Stimulated activated CD4-positive, alpha-beta T cell treated with anti-CD3 and anti-CD28 coated beads, Interleukin-1b, Interleukin-23, amount 100 ng/mL, for 1 hour (primary cell): Measurements from ENCODE around the gene RGPD5.
"Not testable (repeated sequence)": the region's sequence is repeated elsewhere in the genome, so short reads cannot be mapped to it uniquely, and the experiment has no call there.

Source experiments
- DNase-seq, 2 donors: peaks; one replicate each; pipeline ENCODE4 v3.0.0-alpha.2; 2020; ENCODE audit warnings: low read depth in 2 of 2

Gene RGPD5

DNA sequence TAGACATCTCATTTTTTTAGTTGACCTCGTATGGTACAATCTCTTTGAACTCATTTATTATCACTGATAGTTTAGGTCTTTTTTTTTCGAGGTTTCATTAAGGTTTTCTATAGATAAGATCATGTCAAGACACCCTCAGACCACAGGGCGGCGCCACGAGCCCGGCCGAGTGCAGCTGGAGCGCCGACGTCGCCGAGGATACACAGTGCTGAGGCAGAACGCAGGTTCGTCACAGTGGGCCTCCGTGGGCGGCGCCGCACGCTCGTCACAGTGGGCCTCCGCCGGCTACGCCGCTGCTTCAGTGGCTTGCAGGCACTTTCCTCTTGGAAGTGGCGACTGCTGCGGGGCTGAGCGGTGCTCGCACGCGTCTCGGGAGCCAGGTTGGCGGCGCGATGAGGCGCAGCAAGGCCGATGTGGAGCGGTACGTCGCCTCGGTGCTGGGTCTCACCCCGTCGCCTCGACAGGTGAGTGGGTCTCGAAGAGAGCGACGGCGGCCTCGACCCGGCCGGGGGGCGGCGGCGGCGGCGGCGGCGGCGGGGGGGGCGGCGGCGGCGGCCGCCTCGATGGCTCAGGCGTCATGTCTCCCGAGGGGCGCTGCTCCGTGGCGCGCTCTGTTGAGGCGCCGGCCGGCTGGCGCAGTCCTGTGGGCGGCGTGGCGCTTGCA lies at the start of gene RGPD5:
TSS of gene RGPD5 (plus strand) at position 232 of the 664 bp plus-strand sequence. CDS start at position 393, 161 bp downstream.
- not testable (repeated sequence) for DNase-seq

DNA sequence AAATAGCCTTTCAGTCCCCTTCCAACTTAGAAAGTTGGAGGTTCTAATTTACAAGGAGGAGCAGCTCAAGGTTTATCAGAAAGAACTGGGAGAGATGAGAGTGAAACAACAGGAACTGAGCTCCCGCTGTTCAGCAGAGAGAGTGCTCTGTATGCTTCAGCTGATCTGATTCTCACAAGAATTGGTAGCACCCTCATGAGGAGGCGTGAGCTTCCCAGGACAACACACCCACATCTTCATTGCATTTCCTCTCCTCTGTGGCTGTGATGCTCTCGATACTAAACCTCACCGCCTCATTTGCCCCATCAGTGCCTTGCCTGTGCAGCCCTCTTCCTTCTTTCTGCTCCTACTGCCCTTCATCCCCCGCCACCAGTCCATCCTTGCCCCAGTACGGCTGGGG lies 42.5 kb upstream of the RGPD5 start:
- DNase-seq: not testable (repeated sequence)

DNA sequence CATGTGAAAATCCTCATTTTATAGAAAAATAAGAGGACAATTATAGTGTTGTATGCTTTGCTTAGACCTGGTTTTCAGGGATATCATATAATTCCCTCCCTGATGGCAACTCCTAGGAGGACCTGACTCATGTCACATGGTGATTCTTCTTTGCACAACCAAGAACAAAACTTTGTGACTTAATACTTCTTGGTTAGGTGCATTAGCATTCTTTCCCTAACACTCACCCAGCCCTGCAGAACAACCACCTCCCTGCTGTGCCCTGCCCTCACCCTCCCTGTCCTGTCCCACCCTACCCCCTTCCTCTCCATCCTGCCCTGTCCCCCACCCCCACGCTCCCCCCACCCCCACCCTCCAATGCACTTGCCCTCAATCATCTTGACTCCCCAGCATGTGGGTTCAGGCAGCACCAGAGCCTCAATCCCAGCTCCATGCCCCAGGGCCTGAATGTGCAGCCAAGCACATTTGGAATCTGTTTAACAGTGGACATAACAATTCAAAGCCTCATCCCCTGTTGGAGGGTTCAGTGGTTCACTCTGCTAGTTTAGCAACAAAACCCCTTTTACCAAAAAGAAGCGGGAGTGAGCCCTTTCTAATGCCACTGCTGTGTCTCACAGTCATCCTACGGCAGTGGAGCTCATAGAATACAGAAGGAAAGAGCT lies 36.8 kb upstream of the RGPD5 start:
- not testable (repeated sequence) for DNase-seq

DNA sequence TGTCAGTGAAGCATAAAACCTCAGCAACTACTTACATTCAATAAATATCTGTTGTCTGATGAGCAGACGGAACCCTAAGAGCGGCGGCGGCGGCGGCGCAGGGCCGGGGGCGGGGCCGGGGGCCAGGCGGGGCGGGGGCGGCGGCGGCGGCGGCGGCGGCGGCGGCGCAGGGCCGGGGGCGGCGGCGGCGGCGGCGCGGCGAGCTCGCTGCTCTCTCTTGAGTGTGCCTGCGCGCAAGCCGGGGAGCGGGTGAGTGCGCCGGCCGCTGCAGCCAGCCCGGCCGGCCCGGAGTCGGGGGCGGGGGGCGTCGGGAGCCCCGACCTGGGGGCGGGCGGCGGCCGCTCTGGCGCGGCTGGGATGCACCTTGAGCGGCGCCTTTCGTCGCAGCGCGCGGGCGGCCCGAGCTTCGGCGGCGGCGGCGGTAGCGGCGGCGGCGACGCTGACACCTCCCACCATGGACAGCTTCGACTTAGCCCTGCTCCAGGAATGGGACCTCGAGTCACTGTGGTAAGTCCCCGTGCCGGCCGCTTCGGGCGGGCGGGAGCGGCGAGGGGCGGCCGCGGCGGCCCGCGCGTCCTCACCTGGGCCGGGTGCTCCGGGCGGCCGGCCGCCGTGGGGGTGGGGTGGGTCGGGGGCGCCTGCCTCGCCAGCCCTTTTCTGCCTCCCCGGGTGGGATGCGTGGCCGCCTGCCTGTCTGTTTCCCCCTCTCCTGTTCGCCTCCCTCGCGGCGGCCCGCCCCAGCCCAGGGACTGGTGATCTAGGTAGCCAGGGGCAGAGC lies 33.7 kb upstream of the RGPD5 start:
- not testable (repeated sequence) for DNase-seq

DNA sequence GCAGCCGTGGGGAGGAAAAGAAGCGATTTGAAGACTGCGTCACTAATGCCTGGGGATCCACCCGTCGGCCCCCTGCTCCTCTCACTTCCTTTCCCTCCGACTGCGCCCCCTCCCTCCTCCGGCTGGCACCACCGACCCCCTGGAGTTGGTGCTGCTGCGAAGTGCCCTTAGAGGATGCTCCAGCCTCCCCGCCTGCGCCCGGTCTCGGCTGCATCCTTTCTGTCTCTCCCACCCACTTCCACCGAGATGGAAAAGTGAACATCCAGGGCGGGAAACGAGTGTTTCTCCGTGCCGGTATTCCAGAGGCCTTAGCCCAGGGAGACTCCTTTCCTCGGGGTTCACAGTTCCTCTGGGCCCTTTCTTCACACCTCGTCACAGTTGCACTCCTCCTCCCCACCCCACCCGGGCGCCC lies 33.1 kb upstream of the RGPD5 start:
- DNase-seq: not testable (repeated sequence)

DNA sequence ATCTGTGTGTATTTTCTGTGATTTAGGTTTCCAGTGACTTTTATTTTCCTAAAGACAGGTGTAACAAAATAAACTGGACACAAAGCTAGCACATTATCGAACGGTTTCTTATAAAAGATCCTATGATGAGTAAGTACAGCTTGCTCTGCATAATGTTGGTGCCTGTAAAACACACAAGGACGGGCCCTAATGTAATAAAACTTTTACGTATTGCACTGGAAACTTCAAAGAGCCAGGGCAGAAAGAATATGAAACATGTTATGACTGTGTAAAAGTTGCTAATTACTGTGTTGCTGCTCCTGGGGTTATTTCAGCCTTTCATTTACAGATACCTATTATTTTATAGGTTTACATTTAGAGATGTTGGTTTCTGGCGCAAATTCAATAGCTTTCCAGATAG lies 32.1 kb upstream of the RGPD5 start:
- DNase-seq: not testable (repeated sequence)

DNA sequence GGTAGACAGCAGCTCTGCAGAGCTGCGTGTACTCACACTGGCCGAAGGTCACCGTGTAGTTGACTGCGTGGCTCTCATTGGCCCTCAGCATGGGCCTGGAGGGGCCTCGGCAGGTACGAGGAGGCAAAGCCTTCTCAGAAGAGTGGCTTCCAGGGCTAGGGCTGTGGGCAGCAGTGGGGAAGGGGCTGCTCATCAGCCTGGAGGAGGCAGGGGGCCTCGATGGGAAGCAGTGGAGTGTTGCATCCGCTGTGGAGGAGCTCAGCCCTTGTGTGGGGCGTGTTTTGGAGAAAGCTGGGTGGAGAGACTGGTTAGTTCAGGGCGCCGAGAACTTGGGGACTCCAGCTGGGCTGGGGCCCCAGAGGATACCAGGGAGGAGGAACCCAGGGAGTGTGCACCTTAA lies 28.0 kb upstream of the RGPD5 start:
- DNase-seq: not testable (repeated sequence)

DNA sequence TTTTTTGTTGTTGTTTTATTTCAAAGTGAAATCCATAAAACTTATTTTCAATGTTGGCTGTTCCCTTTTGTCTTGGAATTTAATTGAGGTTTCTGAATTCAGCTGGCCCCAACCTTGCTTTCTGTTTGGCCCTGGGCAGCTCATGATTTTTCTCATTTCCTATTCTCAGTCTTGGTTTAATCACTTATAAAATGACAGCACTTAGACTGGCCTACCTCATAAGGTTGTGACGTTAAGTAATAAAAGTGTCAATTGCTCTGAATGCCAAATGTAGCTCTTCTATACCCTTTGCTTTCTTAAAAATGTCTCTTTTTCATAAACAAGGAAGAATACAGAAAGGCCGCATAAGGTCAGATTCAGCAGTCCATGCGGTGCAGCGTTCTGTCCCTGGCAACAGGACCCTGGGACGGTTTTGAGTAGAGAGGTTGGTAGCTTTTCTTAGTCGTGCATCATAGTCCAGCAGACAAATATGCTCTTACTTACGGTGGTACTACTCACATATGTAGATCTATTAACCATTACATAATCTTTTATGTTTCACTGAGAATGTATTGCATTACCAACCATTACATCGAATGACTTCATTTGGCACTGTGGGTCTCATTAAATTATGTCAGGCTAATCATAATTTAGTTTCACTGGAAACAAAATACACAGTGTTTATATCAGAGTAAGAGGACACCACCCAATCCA lies 27.1 kb upstream of the RGPD5 start:
- DNase-seq: not testable (repeated sequence)

DNA sequence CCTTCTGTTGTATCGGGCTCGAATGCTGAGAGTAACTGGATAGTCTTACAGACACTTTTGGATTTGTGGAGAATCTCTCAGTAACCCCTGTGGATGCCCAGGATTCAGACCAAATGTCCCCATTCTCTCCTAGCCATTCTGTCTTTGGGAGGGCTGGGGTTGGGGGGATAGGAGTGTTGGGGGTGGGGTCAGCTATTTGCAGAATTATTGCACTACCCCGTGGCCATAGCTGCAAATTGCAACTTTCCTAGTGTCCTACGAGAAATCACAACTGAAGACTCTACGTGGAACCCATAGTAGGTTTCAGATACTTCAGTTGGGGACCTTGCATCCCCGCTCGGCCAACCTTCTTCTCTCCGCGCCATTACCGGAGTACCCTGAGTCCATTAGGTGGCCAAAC lies 25.2 kb upstream of the RGPD5 start:
- not testable (repeated sequence) for DNase-seq

DNA sequence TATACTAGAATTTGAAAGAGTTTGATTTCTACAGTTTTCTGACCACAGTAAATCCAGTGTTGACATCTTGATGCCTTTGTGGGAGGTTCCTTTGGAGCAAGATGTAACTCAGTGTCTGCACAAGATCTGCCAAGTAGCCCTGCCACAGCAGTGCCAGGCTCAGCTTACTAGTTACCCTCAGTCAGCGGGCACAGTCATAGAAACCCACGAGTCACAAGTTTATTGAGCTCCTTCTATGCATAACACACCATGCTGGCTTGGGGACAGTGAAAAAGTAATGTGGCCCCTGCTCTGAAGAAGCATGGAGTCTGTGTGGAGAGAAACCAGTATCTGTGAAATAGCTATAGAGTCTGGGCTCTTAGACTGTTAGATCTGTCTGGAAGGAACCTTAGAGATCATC lies 15.0 kb upstream of the RGPD5 start:
- not testable (repeated sequence) for DNase-seq

DNA sequence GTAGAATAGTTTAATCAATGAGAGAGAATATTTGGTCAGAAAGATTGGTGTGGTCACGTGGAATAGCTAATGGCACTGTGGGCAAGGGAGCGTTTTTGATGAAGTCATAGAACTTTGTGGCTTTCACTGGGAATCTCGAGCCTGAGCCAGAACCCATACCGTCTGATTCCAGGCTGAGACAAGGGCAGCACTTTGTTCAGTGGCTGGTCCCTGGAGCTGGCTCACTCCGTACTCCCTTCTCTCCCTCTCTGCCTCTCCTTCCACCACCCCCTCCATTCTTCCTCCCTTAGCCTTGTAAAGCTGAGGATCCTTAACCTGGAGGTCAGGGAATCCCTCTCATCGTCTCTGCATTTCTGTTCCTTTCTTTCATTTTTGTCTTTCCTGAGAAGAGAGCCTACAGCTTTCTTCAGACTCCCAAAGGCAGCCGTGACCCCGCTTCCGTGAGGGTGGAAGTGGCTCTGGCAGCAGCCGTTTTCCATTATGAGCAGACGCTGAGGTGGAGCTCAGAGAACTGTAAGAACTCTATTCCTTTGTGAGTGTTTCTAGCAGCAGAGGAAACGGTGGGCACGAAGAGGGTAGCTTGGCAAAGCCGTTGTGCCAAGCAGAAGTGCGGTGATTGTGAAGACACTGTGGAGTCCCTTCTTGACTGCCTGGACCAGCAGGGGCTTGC lies 12.8 kb upstream of the RGPD5 start:
- DNase-seq: not testable (repeated sequence)

DNA sequence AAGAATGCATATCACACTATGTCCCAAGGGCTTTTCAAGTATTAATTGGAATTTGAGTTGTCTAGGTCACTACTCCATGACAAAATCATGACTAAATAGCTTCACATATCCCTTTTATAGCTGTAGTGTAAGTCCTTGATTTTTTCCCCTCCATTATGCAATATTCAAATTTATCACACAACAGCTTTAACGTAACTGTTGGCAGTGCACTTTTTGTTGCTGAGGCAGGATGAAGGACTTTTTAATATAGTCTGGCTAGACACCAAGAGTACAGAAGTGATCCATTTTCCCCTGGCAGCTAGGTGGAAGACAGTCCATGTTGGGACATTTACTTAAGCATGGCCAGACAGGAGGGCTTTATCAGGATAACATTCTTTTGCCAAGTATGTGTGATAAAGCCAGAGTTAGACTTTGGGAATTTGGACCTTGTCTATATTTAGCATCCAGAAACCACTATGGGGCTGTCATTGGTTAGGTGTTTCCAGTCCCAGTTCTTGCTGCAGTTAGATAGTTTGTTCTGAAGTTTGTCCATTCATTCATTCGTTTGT lies 11.6 kb upstream of the RGPD5 start:
- not testable (repeated sequence) for DNase-seq

DNA sequence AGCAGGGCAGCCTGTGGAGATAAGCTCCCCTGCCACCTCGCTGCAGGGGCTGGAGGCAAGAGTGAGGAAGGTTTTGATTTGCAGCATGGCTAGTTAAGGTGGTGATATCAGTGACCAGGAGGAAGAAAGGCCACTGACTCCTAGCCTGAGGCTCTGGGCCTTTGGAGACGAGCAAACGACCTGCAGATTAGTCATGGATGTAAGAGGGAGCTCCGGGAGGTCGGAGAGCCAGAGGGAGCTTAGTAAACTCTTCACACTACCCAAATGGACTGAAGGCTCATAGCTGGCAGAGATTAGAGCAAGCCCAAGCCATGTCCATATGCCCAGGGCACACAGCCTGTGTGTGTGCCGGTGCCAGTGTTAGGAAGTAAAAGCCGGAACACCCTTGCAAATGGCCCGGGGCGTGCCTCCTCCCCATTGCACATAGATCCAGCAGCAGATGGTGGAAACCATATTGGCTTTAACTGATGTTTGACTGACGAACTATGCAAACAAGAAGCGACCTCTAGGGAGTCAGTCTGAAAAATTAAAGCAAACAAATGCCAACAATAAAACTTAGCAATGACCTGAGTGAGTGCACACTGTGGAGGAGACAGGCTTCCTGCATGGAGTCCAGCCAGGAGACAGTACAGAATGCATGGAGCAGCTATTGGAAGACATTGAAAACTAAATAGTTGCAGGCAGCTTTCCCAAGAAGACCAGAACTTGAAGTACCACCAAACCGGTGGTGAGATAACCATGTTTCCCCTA lies 2.4 kb upstream of the RGPD5 start:
- not testable (repeated sequence) for DNase-seq

DNA sequence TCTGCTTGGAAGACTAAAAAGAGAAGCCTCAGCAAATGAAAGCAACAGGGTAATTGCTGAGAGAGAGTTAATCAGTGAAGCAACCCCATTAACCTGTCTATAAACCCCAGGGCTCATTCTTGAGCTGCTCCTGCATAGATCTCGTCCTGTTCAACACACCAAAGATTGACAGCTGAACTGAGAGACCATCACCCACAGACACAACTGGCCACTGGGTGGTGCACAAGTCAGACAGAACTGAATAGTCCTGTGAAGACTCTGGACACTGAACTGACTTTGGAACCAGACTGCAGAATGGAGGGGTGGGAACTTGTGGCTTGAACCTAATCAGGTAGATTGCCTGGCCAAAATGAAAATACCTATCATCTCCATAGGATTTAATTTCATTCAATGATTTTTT lies 1.4 kb upstream of the RGPD5 start:
- DNase-seq: not testable (repeated sequence)

DNA sequence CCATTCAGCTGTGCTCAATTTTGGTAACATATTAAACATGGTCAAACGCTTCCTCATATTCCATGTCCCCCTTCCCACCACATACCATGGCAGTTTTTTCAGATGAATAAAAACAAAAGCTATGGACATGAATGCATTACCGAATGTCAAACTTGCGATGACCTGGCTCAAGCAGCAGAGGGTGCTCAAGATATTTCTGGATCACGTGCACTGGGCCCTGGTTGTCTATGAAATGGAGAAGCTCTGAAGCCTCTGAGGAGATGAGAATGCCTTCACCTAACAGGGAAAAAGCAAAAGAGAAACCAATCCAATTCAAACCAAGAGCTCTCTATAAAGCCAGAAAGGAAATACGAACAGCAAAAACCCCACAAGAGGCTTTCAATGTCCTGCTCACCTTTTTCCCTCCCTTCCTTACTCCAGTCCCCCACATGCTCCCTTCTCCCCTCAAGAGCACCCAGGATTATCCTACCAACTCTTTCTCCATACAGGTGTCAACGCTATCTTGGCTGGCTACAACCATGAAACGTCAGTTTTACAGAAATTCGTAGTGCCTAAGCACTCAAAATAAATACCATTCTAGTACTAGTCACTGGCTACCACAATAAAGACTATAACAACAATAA lies 77.1 kb downstream of the RGPD5 start:
- DNase-seq: not testable (repeated sequence)

DNA sequence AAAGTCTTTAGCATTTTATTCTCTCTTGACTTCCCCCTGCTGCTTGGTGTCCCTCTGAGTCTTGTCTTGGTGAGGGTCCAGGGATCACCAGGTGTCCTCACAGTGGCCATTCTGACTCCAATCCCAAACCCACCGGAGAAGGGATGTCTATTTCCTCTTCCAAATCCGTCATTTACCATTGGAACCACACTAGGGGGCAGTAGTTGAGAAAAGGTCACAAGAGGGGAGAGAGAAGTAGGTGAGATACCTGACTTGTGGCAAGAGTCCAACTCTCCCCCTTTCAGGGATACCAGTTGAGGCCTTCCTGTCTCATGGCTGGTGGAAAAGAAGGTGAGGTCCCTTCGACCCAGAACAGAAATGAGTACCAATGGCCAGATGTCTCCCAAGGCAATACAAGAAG lies 82.5 kb downstream of the RGPD5 start:
- not testable (repeated sequence) for DNase-seq

DNA sequence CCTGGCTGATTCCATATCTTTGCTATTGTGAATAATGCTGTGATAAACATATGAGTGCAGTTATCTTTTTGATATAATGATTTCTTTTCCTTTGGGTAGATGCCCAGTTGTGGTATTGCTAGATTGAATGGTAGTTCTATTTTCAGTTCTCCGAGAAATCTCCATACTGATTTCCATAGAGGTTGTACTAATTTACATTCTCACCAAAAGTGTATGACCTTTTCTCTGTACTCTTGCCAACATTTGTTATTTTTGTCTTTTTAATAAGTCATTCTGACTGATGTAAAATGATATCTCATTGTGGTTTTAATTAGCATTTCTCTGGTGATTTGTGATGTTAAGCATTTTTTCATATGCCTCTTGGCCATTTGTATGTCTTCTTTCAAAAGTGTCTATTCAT lies 88.0 kb downstream of the RGPD5 start:
- DNase-seq: not testable (repeated sequence)

DNA sequence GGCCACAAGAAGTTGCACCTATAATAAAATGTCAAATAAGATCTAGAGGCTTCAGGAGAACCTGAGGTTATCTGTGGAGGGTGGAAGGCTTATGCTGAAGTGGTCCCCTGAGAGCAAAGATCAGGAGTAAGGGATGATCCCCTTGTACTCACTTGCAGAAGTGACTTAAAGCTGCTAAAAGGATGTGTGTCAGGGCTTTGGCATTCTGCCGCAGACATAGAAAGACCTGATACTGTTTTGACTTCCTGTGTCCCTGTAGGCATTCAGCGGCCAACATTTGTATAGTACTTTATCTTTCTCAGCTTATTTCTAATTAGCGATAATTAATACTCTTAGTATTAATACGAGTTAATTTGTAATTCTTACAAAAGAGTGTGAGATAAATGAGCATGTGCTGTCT lies 94.3 kb downstream of the RGPD5 start:
- not testable (repeated sequence) for DNase-seq

DNA sequence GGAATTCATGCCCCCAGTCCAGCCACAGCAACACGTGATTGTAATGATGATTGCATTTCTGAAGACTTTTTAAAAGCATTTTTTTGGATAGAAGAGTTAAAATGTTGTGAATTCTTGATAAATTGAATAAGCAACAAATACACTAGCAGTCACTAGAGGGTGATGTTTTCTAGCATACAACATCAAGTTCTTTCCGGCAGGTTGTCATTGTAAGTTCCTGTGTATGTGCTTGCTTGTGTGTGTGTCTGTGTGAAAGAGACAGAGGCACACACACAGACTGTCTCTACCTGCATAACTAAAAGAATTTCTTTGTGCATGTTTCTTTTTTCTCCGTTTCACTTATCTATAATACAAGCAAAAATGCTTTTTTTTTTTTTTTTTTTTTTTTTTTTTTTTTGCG lies 95.8 kb downstream of the RGPD5 start:
- not testable (repeated sequence) for DNase-seq

DNA sequence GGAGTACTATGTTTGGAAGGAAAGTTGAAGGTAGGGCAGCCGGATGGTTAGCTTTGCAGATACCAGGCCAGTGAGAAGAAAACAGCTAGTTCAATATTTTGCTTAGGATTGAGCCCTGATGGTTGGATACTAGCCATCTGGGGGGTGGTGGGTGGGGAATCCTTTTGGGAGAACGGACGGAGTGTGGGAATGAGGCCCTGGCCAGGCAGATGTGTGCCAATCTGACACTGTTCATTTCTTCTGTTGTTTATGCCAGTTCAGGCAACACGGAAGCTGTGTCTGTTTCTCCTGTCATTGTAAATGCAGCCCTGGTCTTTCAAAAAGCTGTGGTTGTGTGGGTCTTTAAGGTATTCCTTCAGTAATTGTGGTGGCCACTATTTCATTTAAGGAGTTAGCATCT lies 96.9 kb downstream of the RGPD5 start:
- not testable (repeated sequence) for DNase-seq
